OCI-LY1 (cell line): ENCODE data around the gene DCAF4.

Experiments
- H2AFZ ChIP-seq: fragments of 200-600 bp; sonication (generic), shearing (Covaris generic); 2 replicates; pipeline ENCODE4 v1.6.0; 2014; ENCODE audit warnings: antibody characterized with exemption, mild to moderate bottlenecking, low read length
- H3F3A ChIP-seq: fragments of 200-600 bp; sonication (generic), shearing (Covaris generic); 2 replicates; pipeline ENCODE4 v1.6.0; 2014; ENCODE audit warnings: mild to moderate bottlenecking, antibody characterized with exemption, low read length, moderate library complexity; ENCODE audit not compliant: insufficient read depth
- H3K27ac ChIP-seq: fragments of 200-600 bp; sonication (generic); 2 replicates; pipeline ENCODE4 v1.5.1; 2014; ENCODE audit warnings: low read length, mixed run types, mild to moderate bottlenecking, low read depth; ENCODE audit not compliant: poor library complexity, severe bottlenecking
- H3K27me3 ChIP-seq: fragments of 200-600 bp; sonication (generic); 2 replicates; pipeline ENCODE4 v1.6.0; 2014; ENCODE audit warnings: antibody characterized with exemption, mild to moderate bottlenecking, low read length, moderate library complexity; ENCODE audit not compliant: insufficient read depth
- H3K36me3 ChIP-seq: fragments of 200-600 bp; sonication (generic); 2 replicates; pipeline ENCODE4 v1.6.1; 2014; ENCODE audit warnings: mild to moderate bottlenecking, antibody characterized with exemption, low read length, moderate library complexity, mixed read lengths; ENCODE audit not compliant: insufficient read depth
- H3K4me1 ChIP-seq: fragments of 200-600 bp; sonication (generic); 2 replicates; pipeline ENCODE4 v1.5.1; 2014; ENCODE audit warnings: mild to moderate bottlenecking, low read length, moderate library complexity; ENCODE audit not compliant: insufficient read depth, severe bottlenecking
- H3K4me2 ChIP-seq: fragments of 200-600 bp; sonication (generic), shearing (Covaris generic); 2 replicates; pipeline ENCODE4 v1.6.1; 2014; ENCODE audit warnings: low read length
- H3K4me3 ChIP-seq: fragments of 200-600 bp; sonication (generic); 2 replicates; pipeline ENCODE4 v1.5.1; 2014; ENCODE audit warnings: low read length, low read depth, mild to moderate bottlenecking, mixed read lengths; ENCODE audit not compliant: poor library complexity, severe bottlenecking
- H3K79me2 ChIP-seq: fragments of 200-600 bp; shearing (Covaris generic); 2 replicates; pipeline ENCODE4 v1.6.1; 2016; ENCODE audit warnings: mixed run types, low read length, mixed read lengths; ENCODE audit not compliant: insufficient read depth
- H3K9ac ChIP-seq: fragments of 200-600 bp; sonication (generic), shearing (Covaris generic); 2 replicates; pipeline ENCODE4 v1.6.1; 2014; ENCODE audit warnings: mild to moderate bottlenecking, low read length, mixed read lengths
- H3K9me2 ChIP-seq: fragments of 200-600 bp; sonication (generic), shearing (Covaris generic); 2 replicates; pipeline ENCODE4 v1.6.1; 2014; ENCODE audit warnings: low read depth, mild to moderate bottlenecking, low read length, mixed read lengths
- H3K9me3 ChIP-seq: fragments of 200-600 bp; shearing (Covaris generic); 2 replicates; pipeline ENCODE4 v1.6.1; 2014; ENCODE audit warnings: low read length, mixed read lengths
- H4K20me1 ChIP-seq: fragments of 200-600 bp; sonication (generic), shearing (Covaris generic); 2 replicates; pipeline ENCODE4 v1.6.0; 2016; ENCODE audit warnings: mild to moderate bottlenecking, low read length; ENCODE audit not compliant: insufficient read depth
- EZH2 ChIP-seq: fragments of 200-600 bp; sonication (generic), shearing (Covaris generic); IDR thresholded peaks from 2 replicates; pipeline ENCODE4 v1.8.0; 2017; ENCODE audit warnings: borderline replicate concordance, mixed run types, mild to moderate bottlenecking, antibody characterized with exemption, low read length, moderate library complexity, mixed read lengths
- TF ChIP-seq, protein P1 (sequence below): fragments of 200-600 bp; sonication (generic), shearing (Covaris generic); IDR thresholded peaks from 2 replicates; pipeline ENCODE4 v1.5.1; 2017; ENCODE audit warnings: mild to moderate bottlenecking, antibody characterized with exemption, low read length, moderate library complexity, mixed read lengths

DCAF4 gene

DNA sequence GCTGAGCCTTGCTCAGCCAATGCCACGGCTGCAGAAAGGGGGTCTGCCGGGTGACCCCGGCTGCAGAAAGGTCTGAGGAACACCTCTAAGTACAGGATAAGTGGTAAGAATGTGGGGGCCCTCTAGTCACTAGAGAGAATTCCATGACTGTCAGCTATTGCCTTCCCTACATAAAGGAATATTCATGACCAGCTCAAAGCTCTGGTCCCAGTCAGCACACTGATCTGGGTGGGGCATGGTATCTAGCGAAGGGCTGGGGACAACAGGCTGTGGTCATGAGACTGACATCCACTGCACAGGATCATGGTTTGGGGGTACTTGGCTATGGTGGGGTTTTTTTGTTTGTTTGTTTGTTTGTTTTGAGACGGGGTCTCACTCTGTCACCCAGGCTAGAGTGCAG is 42.1 kb downstream of the DCAF4 start:
- Histone ChIP-seq H3K9me3 (no peaks in the 10 kb centered on the region), H3K4me2 (no peak overlapping the region), H3K27me3 (no peaks in the 10 kb centered on the region), H4K20me1 (no peaks in the 10 kb centered on the region), H3K9ac (no peak overlapping the region), H3K9me2 (no peaks in the 10 kb centered on the region), H3F3A (no peaks in the 10 kb centered on the region), H3K27ac (no peak overlapping the region), H2AFZ (no peak overlapping the region), H3K4me3 (no peak overlapping the region), H3K79me2 (no peaks in the 10 kb centered on the region), H3K4me1 (no peaks in the 10 kb centered on the region), H3K36me3 (peaks cover 24% of the 10 kb centered on the region)
- TF ChIP-seq, protein P1, sequence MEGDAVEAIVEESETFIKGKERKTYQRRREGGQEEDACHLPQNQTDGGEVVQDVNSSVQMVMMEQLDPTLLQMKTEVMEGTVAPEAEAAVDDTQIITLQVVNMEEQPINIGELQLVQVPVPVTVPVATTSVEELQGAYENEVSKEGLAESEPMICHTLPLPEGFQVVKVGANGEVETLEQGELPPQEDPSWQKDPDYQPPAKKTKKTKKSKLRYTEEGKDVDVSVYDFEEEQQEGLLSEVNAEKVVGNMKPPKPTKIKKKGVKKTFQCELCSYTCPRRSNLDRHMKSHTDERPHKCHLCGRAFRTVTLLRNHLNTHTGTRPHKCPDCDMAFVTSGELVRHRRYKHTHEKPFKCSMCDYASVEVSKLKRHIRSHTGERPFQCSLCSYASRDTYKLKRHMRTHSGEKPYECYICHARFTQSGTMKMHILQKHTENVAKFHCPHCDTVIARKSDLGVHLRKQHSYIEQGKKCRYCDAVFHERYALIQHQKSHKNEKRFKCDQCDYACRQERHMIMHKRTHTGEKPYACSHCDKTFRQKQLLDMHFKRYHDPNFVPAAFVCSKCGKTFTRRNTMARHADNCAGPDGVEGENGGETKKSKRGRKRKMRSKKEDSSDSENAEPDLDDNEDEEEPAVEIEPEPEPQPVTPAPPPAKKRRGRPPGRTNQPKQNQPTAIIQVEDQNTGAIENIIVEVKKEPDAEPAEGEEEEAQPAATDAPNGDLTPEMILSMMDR: no peak
- no peak for TF ChIP-seq EZH2

DNA sequence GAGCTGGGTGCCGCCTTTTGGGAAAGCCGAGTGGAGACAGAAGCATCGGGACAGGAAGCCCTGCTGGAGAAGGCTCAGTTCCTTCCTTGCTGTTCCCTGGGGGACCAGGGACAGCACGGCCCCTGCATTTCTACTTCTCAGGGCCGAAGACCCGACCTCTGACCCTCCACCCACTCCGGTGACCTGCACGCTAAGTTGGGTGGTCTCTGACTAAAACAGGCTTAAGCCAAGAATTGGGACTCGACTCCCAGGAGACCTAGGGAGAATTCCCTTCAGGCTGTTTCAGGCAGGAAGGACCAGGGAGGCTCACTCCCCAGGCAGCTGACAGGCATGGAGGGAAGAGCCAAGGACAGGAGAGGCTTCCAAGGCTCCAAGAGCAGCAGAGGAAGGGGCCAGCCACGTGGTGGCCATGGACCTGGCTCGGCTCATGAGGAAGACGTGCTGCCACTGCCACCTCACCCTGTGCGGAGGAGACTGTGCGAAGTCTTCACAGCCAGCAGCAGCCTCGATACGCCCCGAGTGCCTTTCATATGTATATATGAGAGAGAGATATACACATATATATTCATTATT is 43.9 kb downstream of the DCAF4 start:
- no peaks in the 10 kb centered on the region for H3F3A ChIP-seq
- H3K4me3 ChIP-seq: no peak overlapping the region
- TF ChIP-seq, protein P1: no peak
- TF ChIP-seq EZH2: no peak
- H2AFZ ChIP-seq: no peak overlapping the region
- no peaks in the 10 kb centered on the region for H4K20me1 ChIP-seq
- H3K9ac ChIP-seq: no peak overlapping the region
- no peak overlapping the region for H3K27ac ChIP-seq
- H3K9me2 ChIP-seq: no peaks in the 10 kb centered on the region
- H3K79me2 ChIP-seq: no peaks in the 10 kb centered on the region
- no peaks in the 10 kb centered on the region for H3K4me1 ChIP-seq
- H3K4me2 ChIP-seq: no peak overlapping the region
- peaks cover 41% of the 10 kb centered on the region for H3K36me3 ChIP-seq
- H3K27me3 ChIP-seq: no peaks in the 10 kb centered on the region
- H3K9me3 ChIP-seq: no peaks in the 10 kb centered on the region

DNA sequence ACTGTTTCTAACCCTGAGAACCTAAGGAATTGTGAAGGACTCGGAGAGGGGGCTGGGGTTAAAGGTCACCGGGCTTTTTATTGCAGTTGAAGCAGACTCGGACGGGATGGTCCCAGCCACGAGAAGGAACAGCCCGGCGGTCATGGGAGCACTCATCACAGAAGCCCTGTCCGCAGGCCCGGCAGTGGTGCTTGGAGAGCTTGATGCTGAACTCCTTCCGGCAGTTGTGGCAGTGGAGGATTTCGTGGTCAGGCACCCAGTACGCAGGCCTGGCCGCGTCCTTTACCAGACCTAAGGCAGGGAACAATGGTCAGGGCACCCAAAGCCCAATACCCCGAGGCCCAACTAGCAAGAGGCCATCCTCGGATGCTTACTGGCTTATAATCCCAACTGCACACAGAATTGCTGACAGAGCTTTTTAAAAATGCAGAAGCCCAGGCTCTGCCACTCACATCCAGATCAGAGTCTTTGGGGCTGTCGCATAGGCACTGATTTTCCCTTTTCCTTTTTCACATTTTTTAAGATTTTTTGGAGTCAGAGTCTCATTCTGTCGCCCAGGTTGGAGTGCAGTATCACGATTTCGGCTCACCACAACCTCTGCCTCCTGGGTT is 44.7 kb downstream of the DCAF4 start:
- Histone ChIP-seq H3K27ac (no peak overlapping the region), H3K4me2 (no peak overlapping the region), H3K27me3 (no peaks in the 10 kb centered on the region), H3K4me3 (no peak overlapping the region), H4K20me1 (no peaks in the 10 kb centered on the region), H3K9ac (no peak overlapping the region), H2AFZ (no peak overlapping the region), H3K79me2 (no peaks in the 10 kb centered on the region), H3K36me3 (peaks cover 46% of the 10 kb centered on the region), H3K9me2 (no peaks in the 10 kb centered on the region), H3K4me1 (no peaks in the 10 kb centered on the region), H3K9me3 (no peaks in the 10 kb centered on the region), H3F3A (no peaks in the 10 kb centered on the region)
- TF ChIP-seq EZH2: no peak
- TF ChIP-seq, protein P1: no peak
